ENCODE data around the gene POLE. TPM values are rescaled to one million over a fixed set of nuclear protein-coding genes. Genes with fewer than 3 reads are reported as not detected.

Gene POLE
- total RNA-seq, 8 experiments from 2014 or later, result 4.6 to 80.2 (median 12.4) TPM

GRCh38 chr12:132617822-132618682, 69.1 kb downstream of the POLE start:
- peaks cover 7 to 11% of the 10 kb centered on the region in 2 donors for H3K4me1 ChIP-seq (replicated peaks in 1 of 2)
- ATAC-seq (replicated peaks in 6 of 8), result peak in 3 of 8 experiments; percentile 2 to 17 (median 8)
- in situ Hi-C loops (cut with MboI; ENCODE audit: low pct_unique_long_range_greater_than_20kb in 2 of 9, low sequenced_read_pairs in 9 of 9, unreplicated experiment in 9 of 9), result loop anchor here in 3 of 9 experiments (25.0 kb wide), 2 partner anchors 206 to 456 kb away; no protein-coding TSS in a partner anchor
- WGBS, 10 experiments, result 1 to 67% (median 12%) methylated on average over 1 to 25 of the region's 51 CpGs
- no peak overlapping the region for H3K27ac ChIP-seq
- peak overlapping the region; percentile 10 to 17 (median 15) for H3K4me3 ChIP-seq

- H3K4me3 ChIP-seq, result no peak overlapping the region
- peaks cover under 1 to 3% of the 10 kb centered on the region in 2 donors for H3K4me1 ChIP-seq (replicated peaks in 1 of 2)
- no peak overlapping the region for H3K27ac ChIP-seq
- ATAC-seq (replicated peaks in 6 of 8), result no peak
- in situ Hi-C loops (cut with MboI; ENCODE audit: low pct_unique_long_range_greater_than_20kb in 2 of 9, low sequenced_read_pairs in 9 of 9, unreplicated experiment in 9 of 9), result loop anchor here in 3 of 9 experiments (25.0 kb wide), 2 partner anchors 205 to 455 kb away; no protein-coding TSS in a partner anchor
- 37 to 83% (median 63%) methylated on average over 1 to 4 of the region's 4 CpGs; no CpG with 5 or more reads in 4 of the 10 experiments for WGBS, 10 experiments
Observed at GRCh38 chr12:132617135-132617701, 69.9 kb downstream of the POLE start.

- in situ Hi-C loops (cut with MboI; ENCODE audit: low pct_unique_long_range_greater_than_20kb in 2 of 9, low sequenced_read_pairs in 9 of 9, unreplicated experiment in 9 of 9), result loop anchor here in 3 of 9 experiments (25.0 kb wide), 2 partner anchors 203 to 453 kb away; no protein-coding TSS in a partner anchor
- ATAC-seq (replicated peaks in 6 of 8), result no peak
- no peak overlapping the region for H3K4me3 ChIP-seq
- H3K4me1 ChIP-seq (replicated peaks in 1 of 2), result peaks cover 0 to 3% of the 10 kb centered on the region in 2 donors
- 17 to 65% (median 52%) methylated on average over 1 to 11 of the region's 16 CpGs; no CpG with 5 or more reads in 6 of the 10 experiments for WGBS, 10 experiments
- no peak overlapping the region for H3K27ac ChIP-seq
Observed at GRCh38 chr12:132615579-132616038, 71.5 kb downstream of the POLE start.

DNA sequence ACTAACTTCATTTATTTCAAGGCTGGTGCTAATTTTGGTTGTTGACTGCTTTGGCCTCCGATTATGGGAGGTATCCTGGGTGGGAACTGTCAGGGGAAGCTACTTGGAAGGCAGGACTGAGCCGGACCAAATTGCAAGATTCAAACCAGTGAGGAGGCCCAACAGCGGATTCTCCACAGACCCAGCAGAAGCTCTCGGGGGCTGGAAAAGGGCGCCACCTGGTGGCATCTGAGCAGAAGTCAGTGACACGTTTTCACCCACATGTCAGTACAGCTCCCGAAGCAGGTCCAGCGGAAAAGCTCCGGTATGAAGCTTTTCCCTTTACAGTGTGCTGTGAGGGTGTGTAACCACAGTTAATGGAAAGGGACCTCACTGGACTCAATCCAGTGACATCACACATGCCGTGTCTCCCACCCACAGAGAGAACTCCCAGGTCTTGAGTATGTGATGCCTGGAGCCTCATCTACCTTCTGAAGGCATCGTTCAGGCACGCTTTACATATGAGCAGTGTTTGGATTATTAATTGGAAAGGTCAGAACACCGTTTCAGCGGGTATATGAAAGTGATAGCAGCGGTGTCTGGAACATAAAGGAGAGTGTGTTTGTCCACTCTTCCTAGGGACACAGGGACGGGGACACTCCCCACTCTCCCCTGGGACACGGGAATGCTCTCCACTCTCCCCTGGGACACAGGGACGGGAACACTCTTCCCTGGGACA, 72.1 kb downstream of the POLE start:
- no peak overlapping the region for H3K27ac ChIP-seq
- WGBS, 10 experiments, result 0 to 67% (median 7%) methylated on average over 1 to 14 of the region's 18 CpGs; no CpG with 5 or more reads in 2 of the 10 experiments
- peaks cover 0 to 3% of the 10 kb centered on the region in 2 donors for H3K4me1 ChIP-seq (replicated peaks in 1 of 2)
- in situ Hi-C loops (cut with MboI; ENCODE audit: low pct_unique_long_range_greater_than_20kb in 2 of 9, low sequenced_read_pairs in 9 of 9, unreplicated experiment in 9 of 9), result loop anchor here in 3 of 9 experiments (25.0 kb wide), 2 partner anchors 203 to 453 kb away; no protein-coding TSS in a partner anchor
- peak; percentile 82 to 95 (median 86) for ATAC-seq (replicated peaks in 6 of 8)
- no peak overlapping the region for H3K4me3 ChIP-seq

- Histone ChIP-seq H3K4me3 (no peak overlapping the region), H3K27ac (no peak overlapping the region), H3K4me1 (replicated peaks in 1 of 2) (peaks cover 0 to 3% of the 10 kb centered on the region in 2 donors)
- ATAC-seq (replicated peaks in 6 of 8), result no peak
- in situ Hi-C loops (cut with MboI; ENCODE audit: low pct_unique_long_range_greater_than_20kb in 2 of 9, low sequenced_read_pairs in 9 of 9, unreplicated experiment in 9 of 9), result loop anchor here in 3 of 9 experiments (25.0 kb wide), 2 partner anchors 202 to 452 kb away; no protein-coding TSS in a partner anchor
- 20 to 80% (median 45%) methylated on average over 1 to 5 of the region's 5 CpGs; no CpG with 5 or more reads in 3 of the 10 experiments for WGBS, 10 experiments
Observed at GRCh38 chr12:132614029-132614428, 73.1 kb downstream of the POLE start.

GRCh38 chr12:132611620-132612019, 75.5 kb downstream of the POLE start:
- WGBS, 10 experiments, result 100% methylated on average over 2 of the region's 10 CpGs; no CpG with 5 or more reads in 9 of the 10 experiments
- in situ Hi-C loops (cut with MboI; ENCODE audit: low pct_unique_long_range_greater_than_20kb in 2 of 9, low sequenced_read_pairs in 9 of 9, unreplicated experiment in 9 of 9), result loop anchor here in 3 of 9 experiments (25.0 kb wide), 2 partner anchors 199 to 449 kb away; no protein-coding TSS in a partner anchor
- ATAC-seq (replicated peaks in 6 of 8), result no peak
- H3K27ac ChIP-seq, result no peak overlapping the region
- H3K4me3 ChIP-seq, result no peak overlapping the region
- H3K4me1 ChIP-seq (replicated peaks in 1 of 2), result peaks cover 6 to 11% of the 10 kb centered on the region in 2 donors

DNA sequence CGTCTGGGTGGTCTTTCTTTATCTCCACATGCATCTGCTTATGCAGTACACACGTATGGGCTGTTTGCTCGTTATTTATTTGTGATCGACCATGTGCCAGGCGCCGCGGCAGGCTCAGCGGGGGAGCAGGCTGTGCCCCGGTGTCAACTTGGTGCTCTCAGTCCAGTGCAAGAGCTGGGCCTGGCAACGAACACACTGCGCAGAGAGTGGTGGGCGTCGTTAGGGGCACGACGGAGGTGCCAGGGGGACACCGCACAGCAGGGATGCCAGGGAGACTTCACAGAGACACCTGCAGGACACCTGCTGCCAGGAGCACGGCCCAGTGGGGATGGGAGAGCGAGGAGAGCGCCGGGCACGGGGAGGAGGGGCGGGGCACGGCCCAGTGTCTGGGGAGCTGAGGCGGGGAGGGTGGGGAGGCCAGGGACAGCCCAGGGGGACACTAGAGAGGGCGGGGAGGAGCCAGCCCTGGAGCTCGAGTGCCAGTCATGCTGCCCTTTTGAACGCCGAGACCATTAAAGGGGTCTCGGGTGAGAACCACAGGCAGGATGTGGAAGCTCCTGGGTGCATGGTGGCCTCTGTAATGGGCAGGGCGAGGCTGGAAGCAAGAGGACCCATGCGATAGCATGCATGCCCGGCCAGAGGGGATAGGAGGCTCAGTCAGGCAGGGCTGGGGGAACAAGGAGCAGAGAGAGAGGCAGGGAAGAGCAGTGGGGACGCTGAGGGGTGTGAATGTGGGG, 76.1 kb downstream of the POLE start:
- H3K4me1 ChIP-seq (replicated peaks in 1 of 2), result peaks cover 7 to 16% of the 10 kb centered on the region in 2 donors
- H3K27ac ChIP-seq, result no peak overlapping the region
- no peak overlapping the region for H3K4me3 ChIP-seq
- 14 to 70% (median 20%) methylated on average over 1 to 2 of the region's 33 CpGs; no CpG with 5 or more reads in 6 of the 10 experiments for WGBS, 10 experiments
- in situ Hi-C loops (cut with MboI; ENCODE audit: low pct_unique_long_range_greater_than_20kb in 2 of 9, low sequenced_read_pairs in 9 of 9, unreplicated experiment in 9 of 9), result loop anchor here in 3 of 9 experiments (25.0 kb wide), 2 partner anchors 199 to 449 kb away; no protein-coding TSS in a partner anchor
- ATAC-seq (replicated peaks in 6 of 8), result no peak

- in situ Hi-C loops (cut with MboI; ENCODE audit: low pct_unique_long_range_greater_than_20kb in 2 of 9, low sequenced_read_pairs in 9 of 9, unreplicated experiment in 9 of 9), result loop anchor here in 3 of 9 experiments (25.0 kb wide), 2 partner anchors 198 to 448 kb away; no protein-coding TSS in a partner anchor
- ATAC-seq (replicated peaks in 6 of 8), result peak in 2 of 8 experiments; percentile 59 to 72
- WGBS, 10 experiments, result 0 to 73% (median 53%) methylated on average over 1 to 6 of the region's 35 CpGs; no CpG with 5 or more reads in 4 of the 10 experiments
- Histone ChIP-seq H3K4me3 (no peak within 1 kb of the TSS), H3K4me1 (replicated peaks in 1 of 2) (peaks cover 7 to 16% of the 10 kb centered on the region in 2 donors), H3K27ac (no peak within 1 kb of the TSS)
Observed at GRCh38 chr12:132610051-132610759, 76.9 kb downstream of the POLE start, which contains the start of gene LRCOL1. Gene LRCOL1 (minus strand): TSS chr12:132610582. CDS start chr12:132606251, 4,331 bp downstream.

- no peak overlapping the region for H3K27ac ChIP-seq
Observed at GRCh38 chr12:132608231-132609171, 78.6 kb downstream of the POLE start.

GRCh38 chr12:132606927-132607326, 80.2 kb downstream of the POLE start:
- in situ Hi-C loops (cut with MboI; ENCODE audit: low pct_unique_long_range_greater_than_20kb in 2 of 9, low sequenced_read_pairs in 9 of 9, unreplicated experiment in 9 of 9), result loop anchor here in 3 of 9 experiments (25.0 kb wide), 2 partner anchors 195 to 445 kb away; no protein-coding TSS in a partner anchor
- Histone ChIP-seq H3K27ac (no peak overlapping the region), H3K4me1 (replicated peaks in 1 of 2) (peaks cover 32 to 38% of the 10 kb centered on the region in 2 donors), H3K4me3 (no peak overlapping the region)
- no peak for ATAC-seq (replicated peaks in 6 of 8)
- WGBS, 10 experiments, result 0 to 100% (median 52%) methylated on average over 1 to 14 of the region's 19 CpGs; no CpG with 5 or more reads in 2 of the 10 experiments

More at GRCh38 chr12:132608231-132609171, 78.6 kb downstream of the POLE start:
- H3K4me3 ChIP-seq, result no peak overlapping the region
- H3K4me1 ChIP-seq (replicated peaks in 1 of 2), result peaks cover 18 to 25% of the 10 kb centered on the region in 2 donors
- 0 to 60% (median 29%) methylated on average over 1 to 15 of the region's 25 CpGs; no CpG with 5 or more reads in 3 of the 10 experiments for WGBS, 10 experiments
- no peak for ATAC-seq (replicated peaks in 6 of 8)
- in situ Hi-C loops (cut with MboI; ENCODE audit: low pct_unique_long_range_greater_than_20kb in 2 of 9, low sequenced_read_pairs in 9 of 9, unreplicated experiment in 9 of 9), result loop anchor here in 3 of 9 experiments (25.0 kb wide), 2 partner anchors 196 to 446 kb away; no protein-coding TSS in a partner anchor

Measured in motor neuron (in vitro differentiated cells).